ENCODE measurements around the gene ZNF362.
A peak's percentile ranks its signal among the peaks of the same experiment; 100 is the strongest.
"Not testable (repeated sequence)": the region's sequence is repeated elsewhere in the genome, so short reads cannot be mapped to it uniquely, and the experiment has no call there.

The ZNF362 gene

GRCh38 chr1:33284049-33284448, 27.8 kb downstream of the ZNF362 start:
- no peak for DNase-seq (ENCODE audit: low read depth, low spot score)

- DNase-seq (ENCODE audit: low read depth, low spot score) = no peak
These were observed 30.3 kb downstream of the ZNF362 start for GRCh38 chr1:33286451-33287185.

GRCh38 chr1:33287317-33287716, 31.0 kb downstream of the ZNF362 start:
- DNase-seq (ENCODE audit: low read depth, low spot score) = no peak

GRCh38 chr1:33288976-33289857, 32.9 kb downstream of the ZNF362 start:
- DNase-seq (ENCODE audit: low read depth, low spot score) = no peak

GRCh38 chr1:33289858-33290154, 33.5 kb downstream of the ZNF362 start:
- DNase-seq (ENCODE audit: low read depth, low spot score) = no peak

GRCh38 chr1:33290615-33291014, 34.3 kb downstream of the ZNF362 start:
- not testable (repeated sequence) for DNase-seq (ENCODE audit: low read depth, low spot score)

GRCh38 chr1:33292726-33293340, 36.5 kb downstream of the ZNF362 start:
- DNase-seq (ENCODE audit: low read depth, low spot score) = no peak

GRCh38 chr1:33294071-33295010, 38.0 kb downstream of the ZNF362 start:
- no peak for DNase-seq (ENCODE audit: low read depth, low spot score)

- no peak for DNase-seq (ENCODE audit: low read depth, low spot score)
These were observed 38.7 kb downstream of the ZNF362 start for GRCh38 chr1:33295023-33295422.

GRCh38 chr1:33295450-33296081, 39.3 kb downstream of the ZNF362 start:
- DNase-seq (ENCODE audit: low read depth, low spot score) = peak; percentile 41

GRCh38 chr1:33296082-33296458, 39.8 kb downstream of the ZNF362 start:
- no peak for DNase-seq (ENCODE audit: low read depth, low spot score)

GRCh38 chr1:33296824-33297223, 40.5 kb downstream of the ZNF362 start:
- no peak for DNase-seq (ENCODE audit: low read depth, low spot score)

GRCh38 chr1:33297911-33298622, 41.8 kb downstream of the ZNF362 start:
- no peak for DNase-seq (ENCODE audit: low read depth, low spot score)

GRCh38 chr1:33298623-33299277, 42.5 kb downstream of the ZNF362 start:
- no peak for DNase-seq (ENCODE audit: low read depth, low spot score)

- no peak for DNase-seq (ENCODE audit: low read depth, low spot score)
These were observed 43.3 kb downstream of the ZNF362 start for GRCh38 chr1:33299461-33300155.

- no peak for DNase-seq (ENCODE audit: low read depth, low spot score)
These were observed 44.4 kb downstream of the ZNF362 start for GRCh38 chr1:33300673-33301072.

- no peak for DNase-seq (ENCODE audit: low read depth, low spot score)
These were observed 45.1 kb downstream of the ZNF362 start for GRCh38 chr1:33301273-33301984.

GRCh38 chr1:33302325-33302724, 46.0 kb downstream of the ZNF362 start:
- no peak for DNase-seq (ENCODE audit: low read depth, low spot score)

- DNase-seq (ENCODE audit: low read depth, low spot score) = no peak
These were observed 48.7 kb downstream of the ZNF362 start for GRCh38 chr1:33305016-33305415.

Data from brain pericyte (primary cell).